HFF-Myc (cell line): ENCODE results near the gene TRDN.

Experiments
- DNase-seq: peaks from one replicate; pipeline ENCODE4 v3.0.0-alpha.2; 2011; ENCODE audit warnings: low read depth; ENCODE audit errors: extremely low read depth
- H3K4me3 ChIP-seq: replicated peaks from 2 replicates; pipeline ENCODE4 v1.5.1; 2011; ENCODE audit warnings: low read depth, mild to moderate bottlenecking, control low read depth, low read length
- CTCF ChIP-seq: IDR thresholded peaks from 2 replicates; pipeline ENCODE4 v1.5.1; 2012; ENCODE audit warnings: mild to moderate bottlenecking, low read depth, low read length, control low read depth; ENCODE audit errors: missing control alignments

Gene TRDN

GRCh38 chr6:123295672-123296071 lies 341.1 kb downstream of the TRDN start:
- TF ChIP-seq CTCF: no peak
- no peak for DNase-seq
- no peak overlapping the region for H3K4me3 ChIP-seq

- no peak for DNase-seq
- no peak for TF ChIP-seq CTCF
- no peak overlapping the region for H3K4me3 ChIP-seq
Observed at GRCh38 chr6:123295181-123295580, 341.6 kb downstream of the TRDN start.

- H3K4me3 ChIP-seq: no peak overlapping the region
- TF ChIP-seq CTCF: no peak
- no peak for DNase-seq
Observed at GRCh38 chr6:123288649-123289048, 348.1 kb downstream of the TRDN start.

GRCh38 chr6:123276546-123276980 lies 360.2 kb downstream of the TRDN start:
- no peak for DNase-seq
- no peak overlapping the region for H3K4me3 ChIP-seq
- TF ChIP-seq CTCF: no peak

- no peak overlapping the region for H3K4me3 ChIP-seq
- no peak for TF ChIP-seq CTCF
- no peak for DNase-seq
Observed at GRCh38 chr6:123263981-123264380, 372.8 kb downstream of the TRDN start.

GRCh38 chr6:123240626-123241025 lies 396.1 kb downstream of the TRDN start:
- DNase-seq: no peak

More at GRCh38 chr6:123240626-123241025, 396.1 kb downstream of the TRDN start:
- H3K4me3 ChIP-seq: no peak overlapping the region
- no peak for TF ChIP-seq CTCF
